IMR-90 (cell line): Measurements from ENCODE around the gene MFAP4. TPM values are rescaled to one million over a fixed set of nuclear protein-coding genes. Genes with fewer than 3 reads are reported as not detected.

ENCODE experiments used
- ATAC-seq: fragments of 200-7000 bp; cut with Tn5 transposase; 2 replicates; pipeline ENCODE4 v1.9.1; 2020; ENCODE audit warnings: low read depth, mild to moderate bottlenecking, moderate library complexity
- BruUV-seq: library from RNA; stranded (reverse); fragments of 400-500 nt; replicated peaks from 2 replicates; lab custom pipeline; 2021; lab: Mats Ljungman, UMichigan
- CTCF ChIA-PET: fragments of 300-600 bp; formaldehyde crosslinking; extraction: SDS; loops from one replicate; lab custom pipeline; 2021; ENCODE audit warnings: antibody characterized with exemption; lab: Yijun Ruan, JAX
- POLR2A ChIA-PET: fragments of 300-600 bp; sonication (Branson Sonifier 250); formaldehyde crosslinking; loops from one replicate; lab custom pipeline; 2022; ENCODE audit warnings: antibody characterized with exemption; ENCODE audit not compliant: unreplicated experiment; lab: Charles Lee
- DNase-seq: peaks from one replicate; pipeline ENCODE4 v3.0.0; 2013
- H2AFZ ChIP-seq: replicated peaks from 2 replicates; pipeline ENCODE3; 2013; ENCODE audit warnings: low read length, mild to moderate bottlenecking; ENCODE audit not compliant: poor library complexity
- H2AK5ac ChIP-seq: 2 replicates; pipeline ENCODE4 v1.6.1; 2013; ENCODE audit warnings: low read depth, low read length, inconsistent platforms
- H2AK9ac ChIP-seq: replicated peaks from 2 replicates; pipeline ENCODE3; 2013; ENCODE audit warnings: mild to moderate bottlenecking, low read depth, low read length, moderate library complexity; ENCODE audit not compliant: poor library complexity
- H2BK120ac ChIP-seq: 2 replicates; pipeline ENCODE4 v1.6.1; 2013; ENCODE audit warnings: low read depth, low read length, inconsistent platforms
- H2BK15ac ChIP-seq: 3 replicates; pipeline ENCODE4 v1.6.1; 2013; ENCODE audit warnings: low read depth, low read length, inconsistent platforms
- H2BK20ac ChIP-seq: 2 replicates; pipeline ENCODE4 v1.6.1; 2013; ENCODE audit warnings: low read depth, mild to moderate bottlenecking, inconsistent platforms, low read length, moderate library complexity
- H2BK5ac ChIP-seq: 2 replicates; pipeline ENCODE4 v1.6.1; 2013; ENCODE audit warnings: mild to moderate bottlenecking, low read depth, low read length, inconsistent platforms; ENCODE audit not compliant: poor library complexity, severe bottlenecking
- H3K14ac ChIP-seq: replicated peaks from 2 replicates; pipeline ENCODE4 v1.6.1; 2013; ENCODE audit warnings: low read depth, low read length, inconsistent platforms
- H3K18ac ChIP-seq: 2 replicates; pipeline ENCODE4 v1.6.1; 2013; ENCODE audit warnings: low read depth, low read length, control low read depth
- H3K23ac ChIP-seq: 2 replicates; pipeline ENCODE4 v1.6.1; 2013; ENCODE audit warnings: low read depth, low read length, inconsistent platforms
- H3K27ac ChIP-seq: 2 replicates; pipeline ENCODE4 v1.5.1; 2013; ENCODE audit warnings: mild to moderate bottlenecking, control low read depth, low read length; ENCODE audit not compliant: insufficient read depth
- H3K27me3 ChIP-seq: 2 replicates; pipeline ENCODE4 v1.6.1; 2013; ENCODE audit warnings: low read length; ENCODE audit not compliant: control insufficient read depth, insufficient read depth
- H3K36me3 ChIP-seq: 2 replicates; pipeline ENCODE4 v1.6.1; 2013; ENCODE audit warnings: low read length, mixed read lengths; ENCODE audit not compliant: control insufficient read depth, insufficient read depth
- H3K4ac ChIP-seq: 2 replicates; pipeline ENCODE4 v1.6.1; 2013; ENCODE audit warnings: low read depth, low read length, inconsistent platforms
- H3K4me1 ChIP-seq: 2 replicates; pipeline ENCODE4 v1.6.1; 2013; ENCODE audit warnings: low read length, mixed read lengths; ENCODE audit not compliant: control insufficient read depth, insufficient read depth
- H3K4me2 ChIP-seq: 2 replicates; pipeline ENCODE4 v1.6.1; 2013; ENCODE audit warnings: low read depth, mild to moderate bottlenecking, control low read depth, low read length, moderate library complexity
- H3K4me3 ChIP-seq: 2 replicates; pipeline ENCODE4 v1.5.1; 2013; ENCODE audit warnings: low read depth, mild to moderate bottlenecking, control low read depth, low read length, moderate library complexity; ENCODE audit not compliant: insufficient read depth
- H3K56ac ChIP-seq: 2 replicates; pipeline ENCODE4 v1.6.1; 2013; ENCODE audit warnings: low read length, inconsistent platforms; ENCODE audit not compliant: insufficient read depth; ENCODE audit errors: extremely low read depth
- H3K79me1 ChIP-seq, 2 experiments: 2 replicates each; pipeline ENCODE4 v1.6.1; 2013; ENCODE audit warnings: low read length in 2 of 2, inconsistent platforms in 1 of 2, low read depth in 1 of 2
- H3K9ac ChIP-seq: 2 replicates; pipeline ENCODE4 v1.6.1; 2013; ENCODE audit warnings: low read depth, low read length, control low read depth
- H3K9me1 ChIP-seq: 2 replicates; pipeline ENCODE4 v1.6.1; 2013; ENCODE audit warnings: low read length, inconsistent platforms; ENCODE audit not compliant: insufficient read depth
- H3K9me3 ChIP-seq: 2 replicates; pipeline ENCODE4 v1.6.1; 2013; ENCODE audit warnings: low read length; ENCODE audit not compliant: control insufficient read depth, insufficient read depth
- H4K20me1 ChIP-seq: 2 replicates; pipeline ENCODE4 v1.6.1; 2013; ENCODE audit warnings: low read length, inconsistent platforms; ENCODE audit not compliant: insufficient read depth
- H4K5ac ChIP-seq: 2 replicates; pipeline ENCODE4 v1.6.1; 2013; ENCODE audit warnings: mild to moderate bottlenecking, low read depth, low read length, control low read depth
- H4K8ac ChIP-seq, 2 experiments: 2 replicates each; pipeline ENCODE4 v1.6.1; 2013; ENCODE audit warnings: low read depth in 2 of 2, low read length in 2 of 2, control low read depth in 1 of 2, inconsistent platforms in 1 of 2
- H4K91ac ChIP-seq: 2 replicates; pipeline ENCODE4 v1.6.1; 2013; ENCODE audit warnings: low read depth, low read length, inconsistent platforms; ENCODE audit not compliant: insufficient read depth
- BHLHE40 ChIP-seq: fragments of 150-350 bp; IDR thresholded peaks from 2 replicates; pipeline ENCODE4 v1.6.1; 2016; ENCODE audit warnings: mild to moderate bottlenecking, low read depth, low read length
- CHD1 ChIP-seq: IDR thresholded peaks from 2 replicates; pipeline ENCODE4 v1.6.1; 2012; ENCODE audit warnings: low read depth, low read length, improper control_type of control experiment
- CTCF ChIP-seq: conservative IDR thresholded peaks from 2 replicates; pipeline ENCODE4 v1.5.1; 2012; ENCODE audit warnings: mild to moderate bottlenecking, low read depth, low read length, improper control_type of control experiment
- FOS ChIP-seq: fragments of 150-350 bp; IDR thresholded peaks from 2 replicates; pipeline ENCODE4 v1.6.1; 2016; ENCODE audit warnings: low read depth, low read length
- MAFK ChIP-seq: IDR thresholded peaks from 2 replicates; pipeline ENCODE4 v1.6.1; 2012; ENCODE audit warnings: low read depth, low read length, improper control_type of control experiment
- MAZ ChIP-seq: IDR thresholded peaks from 2 replicates; pipeline ENCODE4 v1.6.1; 2012; ENCODE audit warnings: low read depth, mild to moderate bottlenecking, low read length, improper control_type of control experiment, moderate library complexity, borderline replicate concordance
- MXI1 ChIP-seq: IDR thresholded peaks from 2 replicates; pipeline ENCODE4 v1.6.1; 2012; ENCODE audit warnings: low read depth, mild to moderate bottlenecking, low read length, moderate library complexity, borderline replicate concordance
- POLR2A ChIP-seq: IDR thresholded peaks from 2 replicates; pipeline ENCODE4 v1.6.1; 2012; ENCODE audit warnings: mild to moderate bottlenecking, low read depth, low read length
- RAD21 ChIP-seq: IDR thresholded peaks from 2 replicates; pipeline ENCODE4 v1.6.1; 2012; ENCODE audit warnings: low read length, improper control_type of control experiment
- RCOR1 ChIP-seq: IDR thresholded peaks from 2 replicates; pipeline ENCODE4 v1.6.1; 2012; ENCODE audit warnings: mild to moderate bottlenecking, low read length, improper control_type of control experiment; ENCODE audit not compliant: insufficient replicate concordance
- RFX5 ChIP-seq: IDR thresholded peaks from 2 replicates; pipeline ENCODE4 v1.8.0; 2012; ENCODE audit warnings: low read depth, mild to moderate bottlenecking, low read length, moderate library complexity
- SMC3 ChIP-seq: fragments of 150-350 bp; IDR thresholded peaks from 2 replicates; pipeline ENCODE4 v1.6.1; 2016; ENCODE audit warnings: low read depth, mild to moderate bottlenecking, antibody characterized with exemption, low read length, moderate library complexity
- USF2 ChIP-seq: fragments of 150-350 bp; IDR thresholded peaks from 2 replicates; pipeline ENCODE4 v1.6.1; 2017; ENCODE audit warnings: mild to moderate bottlenecking, antibody characterized with exemption, low read length, low read depth
- WGBS, 2 experiments: methylation state at CpG; one replicate each; pipeline versions ENCODE4 v1.1.5 to v1.1.7; 2013; ENCODE audit warnings: missing lambda C conversion rate in 2 of 2; ENCODE audit not compliant: insufficient read length in 1 of 2; ENCODE audit errors: extremely low coverage in 2 of 2; 5-methylcytosine and 5-hydroxymethylcytosine counted together
- dilution Hi-C: fragments of 300-500 bp; cut with HindIII; formaldehyde crosslinking; loops from one replicate; pipeline ENCODE4 v1.14.3; 2018; ENCODE audit warnings: low sequenced_read_pairs; ENCODE audit not compliant: unreplicated experiment
- in situ Hi-C: fragments of 300-500 bp; cut with MboI; formaldehyde crosslinking; loops from 3 replicates; pipeline ENCODE4 v1.14.3; 2019; ENCODE audit warnings: low sequenced_read_pairs, inconsistent platforms, mixed read lengths
- intact Hi-C: fragments of 100-400 bp; cut with micrococcal nuclease; formaldehyde crosslinking; loops from 2 replicates; pipeline ENCODE4 v1.10.0; 2022
- polyA plus RNA-seq, 3 experiments: library from polyadenylated mRNA; depleted of rRNA; stranded (reverse); fragments of >200 nt; gene quantifications; 2 replicates each; pipeline ENCODE4 v1.2.3, GENCODE V29; 2012; ENCODE audit warnings: low replicate concordance in 1 of 3
- total RNA-seq: library from RNA; depleted of rRNA; stranded (reverse); fragments of >200 nt; gene quantifications from 2 replicates; pipeline ENCODE4 v1.2.3, GENCODE V29; 2012

The MFAP4 gene
- total and polyA plus RNA-seq, 2 of the 4 experiments (the other 2 are of a cell fraction) = 7.0 to 71.6 TPM

GRCh38 chr17:19384723-19385391 is 2.1 kb downstream of the MFAP4 start:
- CTCF ChIA-PET = interaction anchor here (0.6 kb wide), 1 partner anchor 22 kb away, joined by 4 read pairs; the partner anchor contains the start of gene B9D1
- Histone ChIP-seq H4K8ac (peak overlapping the region; percentile 29 to 63; a peak in 3 of 4 replicates), H2BK15ac (peak overlapping the region; percentile 25; the same call in 2 of the 3 replicates), H3K9me1 (peaks cover 49% of the 10 kb centered on the region), H3K27ac (peak overlapping the region; percentile 85), H3K18ac (peak overlapping the region; percentile 59), H4K91ac (peak overlapping the region; percentile 85), H3K9ac (peak overlapping the region; percentile 32), H3K56ac (no peak overlapping the region), H3K36me3 (peaks cover 51% of the 10 kb centered on the region), H4K20me1 (peaks cover 25% of the 10 kb centered on the region), H3K9me3 (no peaks in the 10 kb centered on the region), H2AK9ac (peak overlapping the region; percentile 88), H3K4me3 (no peak overlapping the region; the same call in 1 of the 2 replicates), H2AFZ (peak overlapping the region; percentile 73), H3K4me2 (peak overlapping the region; percentile 72), H3K79me1 (peaks cover 22 to 57% of the 10 kb centered on the region in 2 experiments), H2AK5ac (peak overlapping the region; percentile 98), H3K4me1 (peaks cover 47% of the 10 kb centered on the region), H3K23ac (peak overlapping the region; percentile 82), H3K14ac (peak overlapping the region; percentile 71), H2BK20ac (peak overlapping the region; percentile 64), H4K5ac (peak overlapping the region; percentile 74), H2BK5ac (peak overlapping the region; percentile 70), H2BK120ac (peak overlapping the region; percentile 78), H3K27me3 (no peaks in the 10 kb centered on the region), H3K4ac (peak overlapping the region; percentile 92)
- TF ChIP-seq CTCF (no peak), MAZ (peak; percentile 61; the same call in 1 of the 2 replicates), USF2 (peak; percentile 63), SMC3 (no peak), FOS (no peak), RAD21 (no peak), POLR2A (no peak), CHD1 (no peak), MXI1 (peak; percentile 35; the same call in 1 of the 2 replicates), RFX5 (no peak), MAFK (no peak), BHLHE40 (peak; percentile 49; the same call in 1 of the 2 replicates), RCOR1 (no peak)
- WGBS, 2 experiments = 7% methylated on average over 4 of the region's 16 CpGs; no CpG with 5 or more reads in 1 of the 2 experiments
- ATAC-seq = peak; percentile 50
- peak; percentile 91 for DNase-seq
- POLR2A ChIA-PET = interaction anchor here (0.6 kb wide), 3 partner anchors 12 to 27 kb away, joined by 4 to 7 read pairs (median 4); no protein-coding TSS in a partner anchor
- dilution Hi-C loops = no loop called here
- intact Hi-C loops = loop anchor here (1.0 to 5.0 kb wide), 2 partner anchors 62 to 502 kb away; no protein-coding TSS in a partner anchor
- in situ Hi-C loops = no loop called here
- no TSS peak for BruUV-seq
